Suprapubic skin (tissue), 4 donors: ENCODE data around the gene PAIP2. TPM values are rescaled to one million over a fixed set of nuclear protein-coding genes. Genes with fewer than 3 reads are reported as not detected.

ENCODE experiments used
- DNase-seq, 2 donors: peaks; one replicate each; pipeline ENCODE4 v3.0.0-alpha.2; 2019; ENCODE audit warnings: low spot score in 2 of 2
- H3K27ac ChIP-seq: fragments of 200-600 bp; sonication (generic); one replicate; pipeline ENCODE4 v1.5.1; 2019
- H3K27me3 ChIP-seq: fragments of 200-600 bp; sonication (generic); one replicate; pipeline ENCODE4 v1.5.1; 2019
- H3K36me3 ChIP-seq: fragments of 200-600 bp; sonication (generic); one replicate; pipeline ENCODE4 v1.5.1; 2019
- H3K4me1 ChIP-seq: fragments of 200-600 bp; sonication (generic); one replicate; pipeline ENCODE4 v1.5.1; 2019
- H3K4me3 ChIP-seq: fragments of 200-600 bp; sonication (generic); one replicate; pipeline ENCODE4 v1.5.1; 2019; ENCODE audit warnings: mild to moderate bottlenecking
- H3K9me3 ChIP-seq: fragments of 200-600 bp; sonication (generic); one replicate; pipeline ENCODE4 v1.5.1; 2019
- EP300 ChIP-seq: sonication (generic); formaldehyde crosslinking; IDR thresholded peaks from one replicate; pipeline ENCODE4 v1.6.1; 2017; ENCODE audit warnings: antibody characterized with exemption
- POLR2A ChIP-seq, 2 donors: fragments of 450-650 bp; IDR thresholded peaks; one replicate each; pipeline ENCODE4 v1.6.1; 2017; ENCODE audit warnings: antibody characterized with exemption in 2 of 2, mild to moderate bottlenecking in 2 of 2, moderate library complexity in 2 of 2
- POLR2AphosphoS5 ChIP-seq, 3 donors: sonication (generic); formaldehyde crosslinking; IDR thresholded peaks; one replicate each; pipeline ENCODE4 v1.6.1; 2017; ENCODE audit warnings: antibody characterized with exemption in 3 of 3
- WGBS: methylation state at CpG from one replicate; pipeline ENCODE4 v1.1.5; 2018; 5-methylcytosine and 5-hydroxymethylcytosine counted together
- total RNA-seq, 4 donors: library from RNA; depleted of rRNA; stranded (reverse); fragments of >200 nt; gene quantifications; one replicate each; pipeline ENCODE4 v1.1.0, GENCODE V29; 2016
- TF ChIP-seq, protein P1 (sequence below), 2 donors: fragments of 200-600 bp in 1 of 2; fragments of 450-650 bp in 1 of 2; sonication (generic) in 1 of 2; IDR thresholded peaks; one replicate each; pipeline ENCODE4 v1.5.1; 2016 to 2019; ENCODE audit warnings: antibody characterized with exemption in 2 of 2, mild to moderate bottlenecking in 1 of 2, moderate library complexity in 1 of 2

Gene PAIP2
- total RNA-seq, 4 donors from 2014 or later, result 50.3 to 71.0 (median 53.5) TPM

DNA sequence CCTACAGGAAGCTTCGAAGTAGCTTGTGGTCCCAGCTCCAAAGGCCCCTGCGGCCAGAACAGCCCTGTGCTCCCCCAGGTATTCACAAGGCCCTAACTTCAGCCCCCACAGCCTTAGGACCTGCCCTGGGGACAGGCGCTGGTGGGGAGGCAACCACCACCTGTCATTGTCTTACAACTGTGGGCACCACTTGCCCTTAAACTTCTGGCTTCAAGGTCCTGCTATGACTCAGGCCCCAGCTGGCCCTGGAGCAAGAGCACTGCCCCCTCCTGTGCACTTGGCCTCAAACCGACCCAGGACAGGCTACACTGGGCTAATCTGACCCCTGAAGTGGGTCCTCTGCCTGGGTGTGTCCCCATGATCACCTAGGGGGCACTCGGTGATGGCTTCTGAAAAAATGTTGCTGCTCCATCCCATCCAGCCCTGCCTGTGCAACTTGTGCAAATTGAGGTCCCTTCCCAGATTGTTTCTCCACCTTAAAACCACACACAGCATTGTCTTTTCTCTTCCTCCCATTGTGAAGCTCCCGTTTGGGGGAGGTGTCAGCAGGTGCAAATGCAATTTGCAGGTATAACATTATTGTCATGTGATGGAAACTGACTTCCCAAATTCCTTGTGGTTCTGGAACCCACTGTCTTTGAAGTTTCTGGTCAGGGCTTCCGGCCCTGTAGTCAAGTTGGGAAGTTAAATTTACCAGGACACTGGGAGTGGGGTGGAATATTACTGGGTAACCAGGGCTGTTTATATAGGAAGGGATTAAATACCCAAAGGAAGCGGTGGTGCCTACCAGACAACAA is 54.4 kb downstream of the PAIP2 start:
- TF ChIP-seq POLR2AphosphoS5 (IDR thresholded peaks at IDR 0.05) (no peak), EP300 (no peak)
- TF ChIP-seq, protein P1, sequence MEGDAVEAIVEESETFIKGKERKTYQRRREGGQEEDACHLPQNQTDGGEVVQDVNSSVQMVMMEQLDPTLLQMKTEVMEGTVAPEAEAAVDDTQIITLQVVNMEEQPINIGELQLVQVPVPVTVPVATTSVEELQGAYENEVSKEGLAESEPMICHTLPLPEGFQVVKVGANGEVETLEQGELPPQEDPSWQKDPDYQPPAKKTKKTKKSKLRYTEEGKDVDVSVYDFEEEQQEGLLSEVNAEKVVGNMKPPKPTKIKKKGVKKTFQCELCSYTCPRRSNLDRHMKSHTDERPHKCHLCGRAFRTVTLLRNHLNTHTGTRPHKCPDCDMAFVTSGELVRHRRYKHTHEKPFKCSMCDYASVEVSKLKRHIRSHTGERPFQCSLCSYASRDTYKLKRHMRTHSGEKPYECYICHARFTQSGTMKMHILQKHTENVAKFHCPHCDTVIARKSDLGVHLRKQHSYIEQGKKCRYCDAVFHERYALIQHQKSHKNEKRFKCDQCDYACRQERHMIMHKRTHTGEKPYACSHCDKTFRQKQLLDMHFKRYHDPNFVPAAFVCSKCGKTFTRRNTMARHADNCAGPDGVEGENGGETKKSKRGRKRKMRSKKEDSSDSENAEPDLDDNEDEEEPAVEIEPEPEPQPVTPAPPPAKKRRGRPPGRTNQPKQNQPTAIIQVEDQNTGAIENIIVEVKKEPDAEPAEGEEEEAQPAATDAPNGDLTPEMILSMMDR (IDR thresholded peaks at IDR 0.05), result no peak
- no peak overlapping the region for H3K27ac ChIP-seq
- no peaks in the 10 kb centered on the region for H3K36me3 ChIP-seq
- H3K9me3 ChIP-seq, result no peaks in the 10 kb centered on the region
- WGBS, result 84% methylated on average over 5 of the region's 8 CpGs
- H3K4me1 ChIP-seq, result peaks cover 43% of the 10 kb centered on the region
- H3K27me3 ChIP-seq, result peaks cover 25% of the 10 kb centered on the region
- DNase-seq, result no peak
- no peak overlapping the region for H3K4me3 ChIP-seq

DNA sequence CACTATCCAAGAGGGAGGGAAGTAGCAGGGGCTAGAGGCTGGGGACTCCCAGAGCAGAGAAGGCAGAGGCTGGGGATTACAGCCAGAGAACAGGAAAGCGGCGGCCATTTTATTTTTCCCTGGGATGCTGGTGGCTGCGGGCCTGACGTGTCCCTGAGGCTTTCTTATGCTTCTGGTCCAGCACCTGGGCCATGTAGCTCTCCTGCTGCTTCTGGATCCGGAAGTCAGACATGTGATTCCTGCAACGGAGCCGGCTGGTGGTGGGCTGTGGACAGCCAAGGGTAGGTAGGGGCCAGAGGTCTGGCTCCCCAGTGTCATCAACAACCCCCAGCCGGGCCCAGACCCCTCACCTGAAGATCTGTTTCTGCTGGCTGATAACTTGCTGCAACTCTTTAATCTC is 55.0 kb downstream of the PAIP2 start:
- peaks cover 25% of the 10 kb centered on the region for H3K27me3 ChIP-seq
- 89% methylated on average over 8 of the region's 8 CpGs for WGBS
- TF ChIP-seq POLR2A (IDR thresholded peaks at IDR 0.05), result no peak
- TF ChIP-seq, protein P1 (IDR thresholded peaks at IDR 0.05), result no peak
- no peak for TF ChIP-seq POLR2AphosphoS5 (IDR thresholded peaks at IDR 0.05)
- no peak for TF ChIP-seq EP300
- no peaks in the 10 kb centered on the region for H3K36me3 ChIP-seq
- no peaks in the 10 kb centered on the region for H3K9me3 ChIP-seq
- no peak for DNase-seq
- H3K27ac ChIP-seq, result no peak overlapping the region
- peaks cover 37% of the 10 kb centered on the region for H3K4me1 ChIP-seq
- H3K4me3 ChIP-seq, result no peak overlapping the region

DNA sequence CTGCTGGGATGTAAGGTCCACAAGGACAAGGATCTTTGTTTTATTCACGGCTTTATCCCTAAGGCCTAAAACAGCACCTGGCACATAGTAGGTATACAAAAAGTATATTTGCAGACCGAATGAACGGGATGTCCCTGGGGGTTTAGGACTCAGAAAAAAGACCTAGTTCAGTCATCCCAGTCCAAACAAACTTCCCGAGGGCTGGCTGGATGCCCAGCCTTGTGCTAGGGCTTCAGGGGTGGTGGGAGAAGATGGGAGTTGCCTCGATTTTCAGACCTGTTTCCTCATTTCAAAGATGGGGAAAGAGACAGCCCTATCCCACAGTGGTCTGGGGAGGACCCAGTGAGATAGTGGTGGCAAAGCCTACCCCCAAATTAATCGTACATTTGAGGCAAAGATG is 56.3 kb downstream of the PAIP2 start:
- no peak for TF ChIP-seq EP300
- TF ChIP-seq POLR2A (IDR thresholded peaks at IDR 0.05), result no peak
- TF ChIP-seq, protein P1 (IDR thresholded peaks at IDR 0.05), result no peak
- TF ChIP-seq POLR2AphosphoS5 (IDR thresholded peaks at IDR 0.05), result no peak
- H3K9me3 ChIP-seq, result no peaks in the 10 kb centered on the region
- H3K27me3 ChIP-seq, result peaks cover 21% of the 10 kb centered on the region
- peaks cover 25% of the 10 kb centered on the region for H3K4me1 ChIP-seq
- H3K36me3 ChIP-seq, result no peaks in the 10 kb centered on the region
- H3K27ac ChIP-seq, result no peak overlapping the region
- 57% methylated on average over 6 of the region's 6 CpGs for WGBS
- no peak for DNase-seq
- no peak overlapping the region for H3K4me3 ChIP-seq

DNA sequence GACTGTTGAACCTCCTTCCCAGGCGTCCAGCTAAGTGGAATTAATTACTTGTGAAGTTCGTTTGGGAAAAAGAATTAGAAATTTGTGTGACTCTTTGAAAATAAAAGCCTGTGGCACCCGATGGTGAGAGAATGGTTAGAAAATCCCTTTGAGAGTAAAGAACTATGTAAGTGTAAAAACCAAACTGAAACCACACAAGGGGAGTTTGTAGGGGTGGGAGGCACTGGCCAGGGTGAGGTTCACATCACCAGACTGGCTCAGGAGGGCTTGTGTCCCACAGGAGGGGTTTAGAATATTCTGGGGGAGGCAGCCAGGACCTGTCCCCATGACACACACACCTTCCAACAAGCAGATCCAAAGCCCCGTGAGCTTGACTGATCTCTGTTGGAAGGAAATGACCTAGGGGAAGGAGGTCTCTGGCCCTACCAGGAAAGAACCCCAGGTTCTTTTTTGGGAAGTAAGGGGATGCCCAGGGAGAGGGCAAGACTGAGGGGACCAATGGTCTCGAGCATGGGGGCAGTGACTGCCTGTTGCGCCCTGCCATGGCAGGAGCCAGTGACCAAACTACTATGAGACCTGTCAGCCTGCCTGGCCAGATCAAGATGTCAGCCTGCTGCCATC is 58.0 kb downstream of the PAIP2 start:
- peaks cover 5% of the 10 kb centered on the region for H3K27me3 ChIP-seq
- peaks cover 21% of the 10 kb centered on the region for H3K4me1 ChIP-seq
- DNase-seq, result no peak
- 77% methylated on average over 4 of the region's 6 CpGs for WGBS
- no peak for TF ChIP-seq POLR2A (IDR thresholded peaks at IDR 0.05)
- TF ChIP-seq EP300, result no peak
- H3K36me3 ChIP-seq, result no peaks in the 10 kb centered on the region
- H3K27ac ChIP-seq, result no peak overlapping the region
- no peaks in the 10 kb centered on the region for H3K9me3 ChIP-seq
- H3K4me3 ChIP-seq, result no peak overlapping the region

DNA sequence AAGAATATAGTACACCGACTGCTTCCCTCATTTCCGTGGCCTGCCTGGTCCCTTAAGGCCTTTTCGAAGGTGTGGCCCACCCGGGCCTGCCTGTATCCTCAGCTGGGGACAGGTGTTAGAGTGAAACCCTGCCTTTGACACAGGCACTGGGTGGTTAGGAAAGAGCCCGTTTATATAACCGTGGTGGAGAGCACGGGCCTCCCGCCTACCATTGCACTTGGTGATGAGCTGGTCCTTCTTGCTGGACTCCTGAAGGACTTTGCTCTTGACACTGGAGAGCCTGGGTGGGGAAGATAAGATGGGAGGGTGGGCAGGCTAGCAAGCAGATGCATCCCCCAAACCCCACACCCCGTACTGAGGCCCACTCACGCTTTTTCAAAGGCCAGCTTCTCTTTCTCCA is 59.9 kb downstream of the PAIP2 start:
- H3K27me3 ChIP-seq, result no peaks in the 10 kb centered on the region

More for the DNA sequence above, 59.9 kb downstream of the PAIP2 start:
- DNase-seq, result no peak
- Histone ChIP-seq H3K9me3 (no peaks in the 10 kb centered on the region), H3K4me1 (peaks cover 16% of the 10 kb centered on the region), H3K4me3 (no peak overlapping the region), H3K27ac (no peak overlapping the region), H3K36me3 (no peaks in the 10 kb centered on the region)
- 90% methylated on average over 10 of the region's 10 CpGs for WGBS
- TF ChIP-seq, protein P1 (IDR thresholded peaks at IDR 0.05), result no peak
- no peak for TF ChIP-seq POLR2A (IDR thresholded peaks at IDR 0.05)
- no peak for TF ChIP-seq EP300
- TF ChIP-seq POLR2AphosphoS5 (IDR thresholded peaks at IDR 0.05), result no peak
